GM21576 (cell line): ENCODE measurements around the gene HLA-DQA2.
"Not testable (repeated sequence)": the region's sequence is repeated elsewhere in the genome, so short reads cannot be mapped to it uniquely, and the experiment has no call there.

ENCODE experiments used
- ATAC-seq: cut with Tn5 transposase; IDR thresholded peaks from one replicate; pipeline ENCODE4 v1.9.1; 2021; ENCODE audit warnings: mild to moderate bottlenecking, moderate library complexity; ENCODE audit not compliant: unreplicated experiment

HLA-DQA2 gene

GRCh38 chr6:32741031-32741960, at the start of gene HLA-DQA2:
HLA-DQA2 (plus strand) TSS chr6:32741391; CDS start chr6:32741444, 53 bp downstream.
- no peak for ATAC-seq

GRCh38 chr6:32692019-32692418, 49.2 kb upstream of the HLA-DQA2 start:
- no peak for ATAC-seq

- no peak for ATAC-seq
These were observed 44.2 kb upstream of the HLA-DQA2 start for GRCh38 chr6:32697031-32697430.

- no peak for ATAC-seq
These were observed 40.7 kb upstream of the HLA-DQA2 start for GRCh38 chr6:32700391-32701040.

GRCh38 chr6:32703347-32703746, 37.8 kb upstream of the HLA-DQA2 start:
- ATAC-seq = no peak

GRCh38 chr6:32705164-32705563, 36.0 kb upstream of the HLA-DQA2 start:
- not testable (repeated sequence) for ATAC-seq

GRCh38 chr6:32709625-32710024, 31.6 kb upstream of the HLA-DQA2 start:
- ATAC-seq = no peak

- ATAC-seq = no peak
These were observed 27.9 kb upstream of the HLA-DQA2 start for GRCh38 chr6:32713241-32713640.

- no peak for ATAC-seq
These were observed 24.8 kb upstream of the HLA-DQA2 start for GRCh38 chr6:32716396-32716795.

- no peak for ATAC-seq
These were observed 22.3 kb upstream of the HLA-DQA2 start for GRCh38 chr6:32718879-32719278.

- ATAC-seq = no peak
These were observed 3.1 kb upstream of the HLA-DQA2 start for GRCh38 chr6:32738126-32738525.

GRCh38 chr6:32742374-32742773, 1.2 kb downstream of the HLA-DQA2 start:
- no peak for ATAC-seq

GRCh38 chr6:32744776-32745175, 3.6 kb downstream of the HLA-DQA2 start:
- no peak for ATAC-seq

GRCh38 chr6:32745649-32746048, 4.5 kb downstream of the HLA-DQA2 start:
- not testable (repeated sequence) for ATAC-seq

GRCh38 chr6:32752580-32752979, 11.4 kb downstream of the HLA-DQA2 start:
- ATAC-seq = no peak

GRCh38 chr6:32759669-32760068, 18.5 kb downstream of the HLA-DQA2 start:
- no peak for ATAC-seq

- ATAC-seq = no peak
These were observed 19.9 kb downstream of the HLA-DQA2 start for GRCh38 chr6:32761072-32761471.

- ATAC-seq = no peak
These were observed 20.4 kb downstream of the HLA-DQA2 start for GRCh38 chr6:32761548-32761947.

GRCh38 chr6:32763421-32763820, 22.2 kb downstream of the HLA-DQA2 start, which contains the start of gene HLA-DQB2:
HLA-DQB2 (minus strand) TSS chr6:32763532; CDS start chr6:32763470, 62 bp downstream.
- no peak for ATAC-seq

GRCh38 chr6:32764048-32764447, 22.9 kb downstream of the HLA-DQA2 start:
- no peak for ATAC-seq

GRCh38 chr6:32772656-32773055, 31.5 kb downstream of the HLA-DQA2 start:
- no peak for ATAC-seq

GRCh38 chr6:32774426-32774825, 33.2 kb downstream of the HLA-DQA2 start:
- no peak for ATAC-seq
